Activated CD4-positive, alpha-beta T cell treated with anti-CD3 and anti-CD28 coated beads for 24 hours (primary cell): ENCODE measurements around the gene GRK7.
"Not testable (repeated sequence)": the region's sequence is repeated elsewhere in the genome, so short reads cannot be mapped to it uniquely, and the experiment has no call there.

Experiments
- DNase-seq, 2 donors: peaks; one replicate each; pipeline ENCODE4 v3.0.0-alpha.2; 2020; ENCODE audit warnings: low read depth in 2 of 2

The GRK7 gene

DNA sequence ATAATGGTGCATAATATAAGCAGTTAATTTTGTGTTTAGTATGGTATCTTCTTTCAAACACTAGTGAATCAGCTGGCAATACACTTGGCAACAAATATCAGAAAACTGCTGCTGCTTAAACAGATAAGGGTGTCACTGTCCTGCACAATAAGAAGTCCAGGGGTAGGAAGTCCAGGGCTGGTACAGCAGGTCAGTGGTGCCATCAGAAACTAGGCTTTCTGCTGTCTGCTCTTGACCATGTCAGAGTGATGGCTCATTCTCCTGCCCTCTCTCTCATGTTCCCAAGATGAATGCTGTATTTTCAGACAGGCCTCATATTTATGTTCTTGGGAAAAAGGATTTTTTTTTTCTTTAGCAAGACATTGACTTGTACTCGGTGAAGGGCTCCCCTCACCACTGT lies 9.2 kb upstream of the GRK7 start:
- DNase-seq: no peak

DNA sequence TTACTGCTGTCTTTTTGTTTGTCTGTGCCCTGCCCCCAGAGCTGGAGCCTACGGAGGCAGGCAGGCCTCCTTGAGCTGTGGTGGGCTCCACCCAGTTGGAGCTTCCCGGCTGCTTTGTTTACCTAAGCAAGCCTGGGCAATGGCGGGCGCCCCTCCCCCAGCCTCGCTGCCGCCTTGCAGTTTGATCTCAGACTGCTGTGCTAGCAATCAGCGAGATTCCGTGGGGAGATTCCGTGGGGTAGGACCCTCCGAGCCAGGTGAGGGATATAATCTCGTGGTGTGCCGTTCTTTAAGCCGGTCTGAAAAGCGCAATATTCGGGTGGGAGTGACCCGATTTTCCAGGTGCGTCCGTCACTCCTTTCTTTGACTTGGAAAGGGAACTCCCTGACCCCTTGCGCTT lies 656 bp upstream of the GRK7 start:
- not testable (repeated sequence) for DNase-seq

DNA sequence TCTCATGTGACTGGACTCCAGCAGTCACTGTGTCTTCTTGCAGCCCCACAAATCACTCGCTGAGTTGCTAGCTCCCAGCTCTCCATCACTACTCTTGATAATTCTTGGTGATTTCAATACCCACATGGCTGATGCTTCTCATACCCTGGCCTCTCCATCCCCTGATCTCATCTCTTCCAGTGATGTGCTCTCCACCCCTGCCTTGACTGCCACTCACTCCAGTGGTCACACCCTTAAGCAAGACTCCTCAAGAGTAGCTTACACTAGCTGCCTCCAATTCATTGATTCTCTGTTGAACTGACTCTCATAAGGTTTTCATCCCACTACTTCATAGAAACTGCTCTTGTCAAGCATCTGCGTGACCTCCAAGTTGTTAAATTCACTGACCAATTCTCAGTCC lies 837 bp downstream of the GRK7 start:
- DNase-seq: no peak

DNA sequence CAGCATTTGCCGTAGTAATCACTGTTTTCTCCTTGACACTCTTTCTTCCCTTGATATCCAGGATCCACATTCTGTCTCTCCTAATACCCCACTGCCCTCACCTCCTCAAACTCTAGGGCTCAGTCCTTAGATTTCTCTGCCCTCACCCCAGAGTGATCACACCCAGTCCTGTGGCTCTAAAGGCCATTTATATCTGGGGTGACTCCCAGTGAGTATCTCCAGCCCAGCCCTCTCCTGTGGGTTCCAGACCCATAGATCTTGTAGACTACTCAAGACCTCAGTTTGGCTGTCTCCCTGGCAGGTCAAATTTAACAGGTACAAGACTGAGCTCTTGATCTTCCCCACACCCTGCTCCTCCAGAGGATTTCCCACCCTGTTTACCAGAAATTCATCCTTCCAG lies 1.3 kb downstream of the GRK7 start:
- DNase-seq: no peak

DNA sequence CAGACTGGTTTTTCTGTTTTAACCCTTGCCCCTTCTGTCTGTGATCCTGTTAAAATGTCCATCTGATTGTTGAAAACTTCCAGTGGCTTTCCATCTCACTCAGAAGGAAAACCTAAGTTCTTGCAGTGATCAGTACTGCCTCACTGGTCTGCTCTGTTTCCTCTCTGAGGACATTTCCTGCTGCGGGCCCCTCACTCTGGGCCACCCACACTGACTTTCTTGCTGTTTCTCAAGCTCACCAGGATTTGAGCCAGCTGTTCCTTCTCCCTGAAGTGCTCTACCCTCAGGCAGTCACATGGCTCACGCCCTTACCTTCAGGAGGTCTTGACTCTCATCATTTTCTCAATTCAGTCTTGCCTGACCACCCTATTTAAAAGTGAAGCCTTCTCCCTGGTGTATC lies 1.8 kb downstream of the GRK7 start:
- DNase-seq: no peak

DNA sequence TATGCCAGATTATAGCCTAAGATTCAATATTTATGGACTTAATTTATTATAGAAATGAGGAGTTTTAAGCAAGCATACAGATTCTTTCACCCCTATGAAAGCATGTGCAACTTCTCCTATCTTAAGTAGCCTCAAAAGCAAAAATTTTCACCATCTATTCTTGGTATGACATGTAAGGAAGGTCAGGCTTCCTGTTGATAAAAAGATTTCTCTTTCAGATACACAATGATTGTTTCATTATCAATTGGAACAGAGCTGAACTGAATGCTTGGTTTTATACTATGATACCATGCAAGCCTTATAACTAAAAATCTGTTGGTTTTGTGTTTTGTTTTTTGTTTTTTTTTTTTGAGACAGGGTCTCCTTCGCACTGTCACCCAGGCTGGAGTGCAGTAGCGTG lies 3.9 kb downstream of the GRK7 start:
- no peak for DNase-seq

DNA sequence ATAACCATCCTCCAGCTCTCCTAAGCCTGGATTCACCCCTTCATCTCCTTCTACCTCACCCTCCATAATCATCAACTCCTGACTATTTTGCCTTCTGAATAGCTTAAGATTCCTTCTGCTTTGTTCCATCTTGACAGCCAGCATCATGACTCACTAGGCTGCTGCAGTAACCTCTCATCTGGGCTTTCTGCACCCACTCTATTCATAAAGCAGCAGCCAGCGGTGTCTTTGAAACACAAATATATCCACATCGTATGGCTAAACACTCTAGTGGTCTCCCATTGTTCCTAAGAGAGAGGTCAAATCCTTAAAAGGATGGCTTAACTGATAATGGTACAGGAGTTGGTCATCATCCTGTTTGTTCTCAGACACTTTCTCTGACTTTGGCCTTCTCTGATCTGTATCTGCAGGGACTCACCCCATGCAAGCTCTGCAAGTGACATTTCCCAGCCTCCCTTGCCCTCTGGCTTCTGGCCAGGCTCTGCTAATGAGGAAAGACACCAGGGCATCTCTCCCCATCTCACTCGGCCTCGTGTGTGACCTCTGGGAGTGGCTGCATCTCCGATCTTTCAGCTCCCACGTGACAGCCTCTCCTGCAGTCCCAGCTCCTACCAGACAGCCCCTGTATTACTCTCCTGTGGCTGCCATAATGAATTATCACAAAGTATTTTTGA lies 6.2 kb downstream of the GRK7 start:
- DNase-seq: no peak

DNA sequence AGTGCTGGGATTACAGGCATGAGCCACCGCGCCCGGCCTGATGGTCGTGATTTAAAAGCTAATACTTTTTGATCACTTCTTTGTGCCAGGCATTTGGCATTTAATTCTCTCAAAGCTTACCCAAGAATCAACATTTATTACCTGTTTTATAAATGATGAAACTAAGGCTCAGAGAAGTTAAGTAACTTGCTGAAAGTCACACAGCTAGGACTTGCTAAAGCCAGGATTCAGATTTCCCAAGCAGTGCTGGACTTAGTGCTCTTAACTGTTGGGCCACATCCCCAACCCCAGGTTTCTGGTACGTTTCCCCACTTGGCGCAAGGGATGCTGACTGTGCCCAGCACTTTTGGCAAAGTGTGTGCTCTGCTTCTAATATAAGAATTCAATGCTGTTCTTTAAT lies 10.5 kb downstream of the GRK7 start:
- DNase-seq: no peak

DNA sequence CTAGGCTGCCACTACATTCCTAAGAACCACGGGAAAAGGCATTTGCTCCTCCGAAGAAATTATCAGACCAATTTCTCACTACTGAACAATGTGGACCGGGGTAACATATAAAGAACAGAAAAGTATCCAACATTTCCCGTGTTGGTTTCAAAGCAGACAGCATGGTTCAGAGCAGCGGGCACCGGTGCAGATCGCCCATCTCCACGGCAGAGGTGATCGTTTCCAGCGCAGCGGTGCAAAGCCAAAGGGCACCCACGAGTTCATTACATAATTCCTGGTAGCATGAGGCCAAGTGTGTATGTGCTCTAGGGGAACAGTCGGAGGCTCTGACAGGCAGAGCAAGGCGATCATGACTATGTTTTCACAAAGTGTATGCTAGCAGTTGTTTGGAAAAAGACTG lies 13.2 kb downstream of the GRK7 start:
- DNase-seq: no peak

DNA sequence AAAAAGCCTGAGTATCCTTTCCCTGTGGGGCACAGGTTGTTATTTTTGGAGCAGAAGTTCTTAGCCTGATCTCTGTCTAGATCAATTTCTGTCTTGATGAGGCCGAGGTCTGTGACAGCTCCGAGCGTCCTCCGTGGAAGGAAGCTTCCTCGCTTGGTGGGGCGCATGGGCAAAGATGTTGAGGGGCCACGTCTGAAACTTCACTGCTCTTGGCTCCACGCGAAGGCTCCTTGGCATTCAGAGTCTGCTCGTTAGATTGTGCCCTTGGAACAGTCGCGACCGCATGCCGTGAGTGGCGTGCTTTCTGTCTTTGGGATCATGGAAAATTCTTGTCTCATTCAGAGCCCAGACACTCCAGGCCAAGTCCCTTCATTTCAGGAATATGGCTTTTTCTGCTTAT lies 13.7 kb downstream of the GRK7 start:
- DNase-seq: no peak

DNA sequence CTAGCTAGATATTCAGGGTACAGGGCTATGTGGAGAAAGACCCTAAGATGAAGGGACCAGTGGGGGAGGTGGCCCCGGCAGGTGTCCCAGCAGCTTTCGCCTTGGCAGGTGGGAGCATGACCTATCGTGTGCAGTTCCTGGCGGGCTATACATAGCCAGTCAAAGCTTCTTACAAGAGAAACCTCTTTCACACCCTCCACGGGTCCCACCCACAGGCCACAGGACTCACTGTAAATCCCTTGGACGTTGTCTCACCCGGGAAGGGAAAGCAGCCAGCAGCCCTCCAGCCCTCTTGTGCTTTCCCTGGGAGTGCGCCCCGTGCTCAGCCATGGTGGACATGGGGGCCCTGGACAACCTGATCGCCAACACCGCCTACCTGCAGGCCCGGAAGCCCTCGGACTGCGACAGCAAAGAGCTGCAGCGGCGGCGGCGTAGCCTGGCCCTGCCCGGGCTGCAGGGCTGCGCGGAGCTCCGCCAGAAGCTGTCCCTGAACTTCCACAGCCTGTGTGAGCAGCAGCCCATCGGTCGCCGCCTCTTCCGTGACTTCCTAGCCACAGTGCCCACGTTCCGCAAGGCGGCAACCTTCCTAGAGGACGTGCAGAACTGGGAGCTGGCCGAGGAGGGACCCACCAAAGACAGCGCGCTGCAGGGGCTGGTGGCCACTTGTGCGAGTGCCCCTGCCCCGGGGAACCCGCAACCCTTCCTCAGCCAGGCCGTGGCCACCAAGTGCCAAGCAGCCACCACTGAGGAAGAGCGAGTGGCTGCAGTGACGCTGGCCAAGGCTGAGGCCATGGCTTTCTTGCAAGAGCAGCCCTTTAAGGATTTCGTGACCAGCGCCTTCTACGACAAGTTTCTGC lies 15.0 kb downstream of the GRK7 start:
- no peak for DNase-seq

DNA sequence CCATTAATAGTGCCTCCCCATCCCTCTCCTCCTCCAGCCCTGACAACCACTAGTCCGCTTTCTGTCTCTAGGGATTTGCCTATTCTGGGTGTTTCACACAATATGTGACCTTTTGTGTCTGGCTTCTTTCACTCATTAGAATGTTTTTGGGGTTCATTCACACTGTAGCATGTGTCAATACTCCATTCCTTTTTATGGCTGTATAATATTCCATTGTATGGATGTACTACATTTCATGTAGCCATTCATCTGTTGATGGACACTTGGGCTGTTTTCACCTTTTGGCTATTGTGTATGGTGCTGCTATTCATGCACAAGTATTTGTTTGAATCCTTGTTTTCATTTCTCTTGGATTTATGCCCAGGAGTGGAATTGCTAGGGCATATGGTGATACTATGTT lies 16.5 kb downstream of the GRK7 start:
- DNase-seq: no peak

DNA sequence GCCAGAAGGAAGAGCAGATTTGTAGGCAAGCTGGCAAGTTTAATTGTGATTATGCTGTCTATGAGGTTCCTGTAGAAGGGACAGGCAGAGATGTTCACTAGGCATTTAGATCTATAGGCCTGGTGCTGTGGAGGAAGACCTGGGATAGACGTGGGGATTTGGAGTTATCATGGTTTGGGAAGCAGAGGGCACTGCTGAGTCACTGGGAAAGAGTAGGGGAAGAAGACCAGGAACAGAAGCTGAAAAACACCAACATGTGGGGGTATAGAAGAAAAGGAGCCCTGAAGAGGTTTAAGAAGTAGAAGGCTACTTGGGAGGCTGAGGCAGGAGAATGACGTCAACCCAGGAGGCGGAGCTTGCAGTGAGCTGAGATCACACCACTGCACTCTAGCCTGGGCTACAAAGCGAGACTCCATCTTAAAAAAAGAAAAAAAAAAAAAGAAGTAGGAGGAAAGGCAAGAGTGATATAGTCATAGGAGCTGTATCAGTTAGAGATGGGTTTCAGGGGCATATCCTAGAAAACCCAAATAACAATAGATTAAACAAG lies 19.3 kb downstream of the GRK7 start:
- DNase-seq: no peak

DNA sequence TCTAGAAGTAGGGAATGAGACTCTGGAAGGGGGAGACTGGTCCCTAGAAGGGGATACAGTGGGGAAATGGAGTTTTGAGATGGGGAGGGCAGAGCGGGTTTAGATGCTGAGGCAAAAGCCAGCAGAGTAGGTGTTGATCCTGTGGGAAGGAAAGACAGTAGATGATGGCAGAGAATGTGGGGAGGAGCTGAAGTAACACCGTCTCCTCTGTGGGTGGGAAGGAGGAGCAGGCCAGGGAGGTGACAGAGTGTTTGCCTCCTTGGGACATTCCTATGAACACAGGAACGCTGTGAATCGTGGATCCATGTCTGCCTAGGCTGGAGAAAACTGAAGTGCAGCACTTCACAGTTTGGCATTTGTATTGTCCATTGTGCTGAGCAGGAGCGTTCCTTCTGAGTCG lies 20.4 kb downstream of the GRK7 start:
- DNase-seq: no peak

DNA sequence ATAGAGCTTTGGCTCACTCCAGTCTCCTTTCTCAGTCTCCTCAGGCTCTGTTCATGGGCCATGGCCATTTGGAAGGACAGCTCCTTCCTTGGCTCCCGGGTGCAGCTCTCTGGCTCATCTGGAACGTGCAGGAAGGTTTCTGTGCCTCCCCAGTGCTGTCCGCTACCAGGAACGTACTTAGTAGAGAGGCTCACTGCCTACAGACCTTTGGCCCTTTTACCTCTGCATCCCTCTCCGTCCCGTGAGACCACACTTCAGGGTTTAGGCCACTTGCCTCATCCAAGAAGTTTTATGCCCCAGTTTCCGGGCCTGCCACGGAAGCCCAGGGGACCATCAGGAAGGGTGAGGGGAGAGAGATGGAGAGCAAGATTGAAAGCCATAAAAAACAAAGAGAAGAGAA lies 20.9 kb downstream of the GRK7 start:
- DNase-seq: no peak

DNA sequence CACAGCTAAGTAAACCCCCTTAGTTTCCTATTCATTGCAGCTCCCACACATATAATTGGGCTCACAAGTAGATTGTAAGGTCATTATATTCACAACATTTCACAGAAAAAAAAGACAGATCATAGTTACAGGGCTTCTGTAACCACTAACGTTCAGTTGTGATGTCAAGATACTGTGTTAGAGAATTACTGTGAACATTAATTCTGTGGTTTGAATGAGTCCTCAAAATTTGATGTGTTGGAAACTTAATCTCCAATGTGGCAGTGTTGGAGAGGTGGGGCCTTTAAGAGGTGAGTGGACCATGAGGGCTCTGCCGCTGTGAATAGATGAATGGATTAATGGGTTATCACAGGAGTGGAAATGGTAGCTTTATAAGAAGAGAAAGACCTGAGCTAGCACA lies 21.3 kb downstream of the GRK7 start:
- no peak for DNase-seq

DNA sequence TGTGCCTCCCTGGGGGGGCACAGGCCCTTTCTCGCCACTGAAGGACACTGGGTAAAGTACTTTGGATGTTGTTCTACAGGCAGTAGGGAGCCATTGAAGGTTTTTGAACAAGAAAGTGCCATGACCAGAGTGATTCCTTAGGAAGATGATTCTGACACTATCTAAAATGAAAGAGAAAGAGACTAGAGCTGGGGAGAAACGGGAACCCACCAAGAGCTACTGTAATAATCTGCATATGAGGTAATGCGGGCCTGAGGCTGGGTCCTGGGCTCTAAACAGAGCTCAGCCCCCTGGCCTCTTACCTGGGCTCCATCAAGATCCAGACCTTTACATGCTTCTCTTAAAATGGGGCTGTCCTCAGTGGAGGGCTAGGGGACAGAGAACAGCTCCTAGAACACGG lies 24.9 kb downstream of the GRK7 start:
- no peak for DNase-seq

DNA sequence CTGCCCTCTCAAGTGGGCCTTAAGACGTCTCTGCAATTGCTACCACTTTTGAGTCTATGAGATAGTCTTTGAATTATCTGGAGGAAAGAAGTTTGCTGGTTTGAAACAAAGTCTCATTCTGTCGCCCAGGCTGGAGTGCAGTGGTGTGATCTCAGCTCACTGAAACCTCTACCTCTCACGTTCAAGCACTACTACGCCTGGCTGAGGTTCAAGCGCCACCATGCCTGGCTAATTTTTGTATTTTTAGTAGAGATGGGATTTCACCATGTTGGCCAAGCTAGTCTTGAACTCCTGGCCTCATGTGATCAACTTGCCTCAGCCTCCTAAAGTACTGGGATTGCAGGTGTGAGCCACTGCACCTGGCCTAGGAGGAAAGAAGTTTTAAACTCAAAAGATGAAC lies 25.5 kb downstream of the GRK7 start:
- DNase-seq: not testable (repeated sequence)

DNA sequence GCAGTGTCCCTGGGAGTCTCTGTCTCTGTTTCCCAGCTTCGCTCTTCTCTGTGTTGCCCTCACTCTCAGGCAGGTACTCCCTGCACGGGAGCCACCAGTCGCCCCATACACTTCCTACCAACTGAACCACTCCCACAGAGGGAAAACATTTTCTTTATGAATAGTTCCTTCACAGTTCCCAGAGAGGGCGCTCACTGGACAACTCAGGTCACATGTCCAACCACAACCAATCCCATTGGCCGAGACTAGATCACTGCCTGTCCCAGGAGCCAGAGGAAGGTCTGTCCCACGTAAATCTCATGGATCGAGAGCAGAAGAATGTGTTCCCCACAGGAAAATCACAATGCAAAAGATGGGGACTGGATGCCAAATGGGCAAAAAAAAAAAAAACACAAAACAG lies 26.1 kb downstream of the GRK7 start:
- no peak for DNase-seq

DNA sequence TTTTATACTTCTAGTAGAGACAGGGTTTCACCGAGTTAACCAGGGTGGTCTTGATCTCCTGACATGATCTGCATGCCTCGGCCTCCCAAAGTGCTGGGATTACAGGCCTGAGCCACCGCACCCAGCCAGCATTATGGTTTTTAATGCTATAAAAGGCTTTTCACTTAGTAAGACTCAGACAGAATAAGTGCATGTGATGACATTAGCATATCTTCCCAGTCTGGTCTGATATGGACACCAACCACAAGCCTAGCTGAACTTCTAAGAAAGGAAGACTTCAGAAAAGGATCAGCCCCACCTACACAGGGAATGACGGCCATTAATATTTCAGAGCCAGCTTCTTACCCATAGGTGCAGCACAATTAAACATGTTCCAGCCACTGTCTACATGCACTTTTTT lies 27.0 kb downstream of the GRK7 start:
- DNase-seq: no peak

DNA sequence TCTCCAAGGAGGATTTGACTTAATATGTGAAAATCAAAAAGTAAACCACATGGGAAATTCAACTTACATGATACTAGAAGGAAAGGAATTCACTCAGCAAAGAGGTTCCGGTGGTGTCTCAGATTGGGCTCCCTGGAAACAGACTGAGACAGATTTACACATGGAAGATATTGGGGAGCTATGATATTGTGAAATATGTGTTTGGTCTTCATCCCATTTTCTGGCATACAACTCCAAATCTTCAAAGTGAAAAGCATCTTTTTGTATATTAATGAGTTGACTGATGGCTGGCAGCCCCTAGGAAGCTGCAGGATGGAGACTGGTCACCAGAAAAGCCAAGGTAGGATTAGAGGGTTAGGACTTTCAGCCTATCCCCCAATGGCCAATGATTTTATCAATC lies 29.3 kb downstream of the GRK7 start:
- DNase-seq: no peak

DNA sequence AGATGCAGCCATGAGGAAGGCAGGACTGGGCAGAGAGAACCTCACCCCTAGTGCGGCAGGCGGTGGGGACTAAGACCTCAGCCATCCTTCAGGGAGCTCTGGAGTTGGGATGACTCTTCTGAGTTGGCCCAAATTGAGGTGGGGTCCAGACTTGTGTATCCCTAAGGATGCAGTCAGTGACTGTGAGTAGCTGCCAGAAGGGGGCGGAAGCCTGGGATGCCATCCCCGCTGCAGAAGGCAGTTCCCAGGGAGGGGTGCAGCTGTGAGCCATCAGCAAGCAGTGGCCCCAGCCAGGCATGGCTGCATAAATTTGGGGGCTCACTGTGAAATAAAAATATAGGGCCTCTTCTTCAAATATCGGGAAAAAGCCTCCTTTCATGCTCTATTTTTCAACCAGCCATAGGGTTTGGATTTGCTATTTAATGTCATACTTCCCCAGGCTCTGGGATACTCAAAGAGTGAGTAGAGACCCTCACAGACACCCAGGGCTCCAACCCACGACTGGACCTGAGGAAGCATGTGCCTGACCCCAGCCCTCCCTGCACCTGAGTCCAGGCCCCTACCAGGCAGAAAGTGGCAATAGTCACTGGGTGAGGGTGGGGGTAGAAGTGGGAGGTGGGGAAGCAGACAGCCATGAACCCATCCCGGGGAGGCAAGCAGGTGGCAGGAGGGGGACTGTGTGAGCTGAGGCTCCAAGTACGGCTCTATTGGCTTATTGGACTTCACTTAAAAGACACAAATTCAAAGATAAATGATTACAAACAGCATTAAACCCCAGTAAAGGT lies 30.5 kb downstream of the GRK7 start:
- no peak for DNase-seq

DNA sequence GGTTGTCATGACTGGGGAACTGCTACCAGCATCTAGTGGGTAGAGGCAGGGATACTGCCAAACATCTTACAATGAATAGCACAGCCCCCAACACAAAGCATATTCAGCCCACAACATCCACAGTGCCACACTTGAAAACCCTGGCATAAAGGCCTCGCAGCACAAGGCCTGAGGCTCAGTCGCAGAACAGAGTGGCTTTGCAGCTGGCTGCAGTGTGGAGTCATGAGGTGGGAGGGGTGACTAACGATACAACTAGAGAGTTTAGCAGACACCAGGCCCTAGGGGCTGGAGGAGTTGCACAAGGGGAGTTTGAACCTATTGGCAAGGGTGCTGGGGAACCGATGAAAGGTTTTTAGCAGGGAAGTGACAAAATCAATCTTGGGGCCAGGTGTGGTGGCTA lies 32.1 kb downstream of the GRK7 start:
- DNase-seq: no peak
